ENCODE data around the gene ERBB4. TPM values are rescaled to one million over a fixed set of nuclear protein-coding genes. Genes with fewer than 3 reads are reported as not detected.

ERBB4 gene
- total RNA-seq, 1 experiment from 2014 or later: 0.04 TPM

DNA sequence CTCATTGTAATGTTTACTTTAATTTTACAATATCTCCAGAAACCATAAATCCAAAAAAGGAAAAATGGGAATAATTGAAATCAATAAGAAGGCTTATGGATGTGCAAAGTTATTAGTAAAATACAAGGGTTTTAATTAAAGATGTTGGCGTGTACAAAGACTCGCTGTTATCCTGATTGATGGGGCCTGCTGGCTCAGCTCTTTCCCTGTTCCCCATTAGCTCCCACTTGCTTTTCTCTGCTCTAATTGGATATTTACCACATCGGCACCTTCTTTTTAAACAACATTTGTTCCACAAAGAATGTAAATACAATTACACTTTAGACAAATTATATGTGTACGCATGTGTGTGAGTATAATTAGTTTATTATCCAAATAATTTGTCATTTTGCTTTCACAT lies 796.6 kb downstream of the ERBB4 start:
- Histone ChIP-seq H3T11ph (ENCODE audit: low read length) (no peak overlapping the region), H3K4ac (ENCODE audit: low read depth, low read length) (no peak overlapping the region), H3K14ac (ENCODE audit: insufficient read depth, low read length) (no peak overlapping the region), H2BK120ac (ENCODE audit: low read depth, low read length, poor library complexity, severe bottlenecking) (no peak overlapping the region), H2BK12ac (ENCODE audit: insufficient read length, low read depth, low read length) (no peak overlapping the region), H2BK20ac (ENCODE audit: low read depth, low read length, poor library complexity, severe bottlenecking) (no peak overlapping the region), H2AFZ (ENCODE audit: low read length) (no peak overlapping the region), H3K27me3 (ENCODE audit: insufficient read depth, low read length) (no peaks in the 10 kb centered on the region), H3K79me1 (ENCODE audit: insufficient read depth, low read depth, low read length, poor library complexity, severe bottlenecking) (no peaks in the 10 kb centered on the region), H2BK5ac (ENCODE audit: insufficient read length, low read length) (no peak overlapping the region), H2BK15ac (ENCODE audit: low read depth, low read length) (no peak overlapping the region), H3K79me2 (ENCODE audit: insufficient read depth, low read length) (no peaks in the 10 kb centered on the region), H4K5ac (ENCODE audit: insufficient read length, low read depth, low read length) (no peak overlapping the region), H3K23me2 (ENCODE audit: insufficient read length, low read depth, low read length, poor library complexity, severe bottlenecking) (no peaks in the 10 kb centered on the region), H3K23ac (ENCODE audit: insufficient read length, low read depth, low read length) (no peak overlapping the region), H4K8ac (replicated peaks; ENCODE audit: insufficient read length, low read depth, low read length) (no peak overlapping the region), H3K18ac (ENCODE audit: insufficient read length, low read depth, low read length) (no peak overlapping the region), H3K27ac (ENCODE audit: insufficient read length, low read depth, low read length) (no peak overlapping the region), H3K4me1 (ENCODE audit: insufficient read depth, low read length) (no peaks in the 10 kb centered on the region), H3K9me3 (ENCODE audit: control insufficient read depth, low read depth, low read length) (no peaks in the 10 kb centered on the region), H4K91ac (ENCODE audit: insufficient read length, low read depth, low read length) (no peak overlapping the region), H3K56ac (ENCODE audit: insufficient read length, low read depth, low read length) (no peak overlapping the region), H4K20me1 (ENCODE audit: control insufficient read depth, insufficient read depth, insufficient read length) (no peaks in the 10 kb centered on the region), H3K9ac (ENCODE audit: extremely low read depth, insufficient read length, low read length) (no peak overlapping the region), H3K4me2 (ENCODE audit: insufficient read depth, insufficient read length, low read length) (no peak overlapping the region), H2AK5ac (ENCODE audit: insufficient read length, low read length) (no peak overlapping the region)
- Mint-ChIP-seq H3K4me3 (no peak overlapping the region), H3K9me3 (no peaks in the 10 kb centered on the region), H3K4me1 (peaks cover 6 to 10% of the 10 kb centered on the region in 2 experiments), H3K27me3 (ENCODE audit: low read depth) (no peaks in the 10 kb centered on the region), H3K27ac (no peak overlapping the region), H3K36me3 (ENCODE audit: insufficient read depth in 1 of 3, low read depth in 3 of 3) (no peaks in the 10 kb centered on the region)
- WGBS (ENCODE audit: extremely low coverage, insufficient read length, low lambda C conversion rate): no CpG with 5 or more reads among the region's 4 CpGs
- TF ChIP-seq, protein P1, sequence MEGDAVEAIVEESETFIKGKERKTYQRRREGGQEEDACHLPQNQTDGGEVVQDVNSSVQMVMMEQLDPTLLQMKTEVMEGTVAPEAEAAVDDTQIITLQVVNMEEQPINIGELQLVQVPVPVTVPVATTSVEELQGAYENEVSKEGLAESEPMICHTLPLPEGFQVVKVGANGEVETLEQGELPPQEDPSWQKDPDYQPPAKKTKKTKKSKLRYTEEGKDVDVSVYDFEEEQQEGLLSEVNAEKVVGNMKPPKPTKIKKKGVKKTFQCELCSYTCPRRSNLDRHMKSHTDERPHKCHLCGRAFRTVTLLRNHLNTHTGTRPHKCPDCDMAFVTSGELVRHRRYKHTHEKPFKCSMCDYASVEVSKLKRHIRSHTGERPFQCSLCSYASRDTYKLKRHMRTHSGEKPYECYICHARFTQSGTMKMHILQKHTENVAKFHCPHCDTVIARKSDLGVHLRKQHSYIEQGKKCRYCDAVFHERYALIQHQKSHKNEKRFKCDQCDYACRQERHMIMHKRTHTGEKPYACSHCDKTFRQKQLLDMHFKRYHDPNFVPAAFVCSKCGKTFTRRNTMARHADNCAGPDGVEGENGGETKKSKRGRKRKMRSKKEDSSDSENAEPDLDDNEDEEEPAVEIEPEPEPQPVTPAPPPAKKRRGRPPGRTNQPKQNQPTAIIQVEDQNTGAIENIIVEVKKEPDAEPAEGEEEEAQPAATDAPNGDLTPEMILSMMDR (conservative IDR thresholded peaks at IDR 0.05): no peak
- DNase-seq: no peak

Measured in H9 (cell line).